ENCODE measurements around the gene PVALB. TPM values are rescaled to one million over a fixed set of nuclear protein-coding genes. Genes with fewer than 3 reads are reported as not detected.

Gene PVALB
- total RNA-seq, 1 experiment from 2014 or later = not detected

- no peak overlapping the region for H3K9ac ChIP-seq (ENCODE audit: low read length)
- intact Hi-C loops (cut with micrococcal nuclease) = loop anchor here (1.0 kb wide), 1 partner anchor 118 kb away; no protein-coding TSS in a partner anchor
- H2AFZ ChIP-seq (ENCODE audit: low read depth, low read length, poor library complexity, severe bottlenecking) = no peak overlapping the region
- no peak for ATAC-seq
- DNase-seq (ENCODE audit: low read depth, low spot score) = no peak
- TF ChIP-seq ZNF274 (IDR thresholded peaks at IDR 0.05; ENCODE audit: low read depth, low read length) = no peak
- no peak for TF ChIP-seq TCF7L2 (IDR thresholded peaks at IDR 0.05; ENCODE audit: borderline replicate concordance, extremely low read depth, insufficient read depth, insufficient read length)
- TF ChIP-seq, protein P1, sequence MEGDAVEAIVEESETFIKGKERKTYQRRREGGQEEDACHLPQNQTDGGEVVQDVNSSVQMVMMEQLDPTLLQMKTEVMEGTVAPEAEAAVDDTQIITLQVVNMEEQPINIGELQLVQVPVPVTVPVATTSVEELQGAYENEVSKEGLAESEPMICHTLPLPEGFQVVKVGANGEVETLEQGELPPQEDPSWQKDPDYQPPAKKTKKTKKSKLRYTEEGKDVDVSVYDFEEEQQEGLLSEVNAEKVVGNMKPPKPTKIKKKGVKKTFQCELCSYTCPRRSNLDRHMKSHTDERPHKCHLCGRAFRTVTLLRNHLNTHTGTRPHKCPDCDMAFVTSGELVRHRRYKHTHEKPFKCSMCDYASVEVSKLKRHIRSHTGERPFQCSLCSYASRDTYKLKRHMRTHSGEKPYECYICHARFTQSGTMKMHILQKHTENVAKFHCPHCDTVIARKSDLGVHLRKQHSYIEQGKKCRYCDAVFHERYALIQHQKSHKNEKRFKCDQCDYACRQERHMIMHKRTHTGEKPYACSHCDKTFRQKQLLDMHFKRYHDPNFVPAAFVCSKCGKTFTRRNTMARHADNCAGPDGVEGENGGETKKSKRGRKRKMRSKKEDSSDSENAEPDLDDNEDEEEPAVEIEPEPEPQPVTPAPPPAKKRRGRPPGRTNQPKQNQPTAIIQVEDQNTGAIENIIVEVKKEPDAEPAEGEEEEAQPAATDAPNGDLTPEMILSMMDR (IDR thresholded peaks at IDR 0.05 in 2 of 3, conservative IDR thresholded peaks at IDR 0.05 in 1 of 3; ENCODE audit: borderline replicate concordance in 1 of 3, insufficient read depth in 1 of 3, low read depth in 2 of 3, low read length in 2 of 3) = no peak
- TF ChIP-seq EZH2phosphoT487 (IDR thresholded peaks at IDR 0.05; ENCODE audit: borderline replicate concordance) = no peak
- no peak for TF ChIP-seq MAX (IDR thresholded peaks at IDR 0.05)
- TF ChIP-seq POLR2AphosphoS5 (IDR thresholded peaks at IDR 0.05; ENCODE audit: low read depth, low read length) = no peak
- ChIA-PET RAD21 (ENCODE audit: low non-redundant PET in 1 of 2, low total read pairs in 2 of 2, uncharacterized antibody in 2 of 2, unreplicated experiment in 2 of 2) (no interaction called here), POLR2A (no interaction called here), CTCF (interaction anchor here (1.1 kb wide), 1 partner anchor 12 kb away, joined by 3 read pairs; no protein-coding TSS in a partner anchor)
- H3K4me1 ChIP-seq (ENCODE audit: control insufficient read depth in 1 of 2, insufficient read depth in 2 of 2, low read length in 2 of 2) = peaks cover 0 to 12% of the 10 kb centered on the region in 2 experiments; a peak in 1 of 4 replicates
- H3K9me3 ChIP-seq (ENCODE audit: control insufficient read depth in 1 of 2, insufficient read depth in 1 of 2, low read depth in 1 of 2, low read length in 2 of 2) = no peaks in the 10 kb centered on the region
- no peaks in the 10 kb centered on the region for H3K27me3 ChIP-seq (ENCODE audit: insufficient read depth, low read length)
- no peaks in the 10 kb centered on the region for H3K36me3 ChIP-seq (ENCODE audit: control insufficient read depth in 1 of 2, insufficient read depth in 2 of 2, low read length in 2 of 2)
- H3K4me3 ChIP-seq (replicated peaks in 1 of 2; ENCODE audit: low read depth in 1 of 2, low read length in 2 of 2) = no peak overlapping the region
- no peaks in the 10 kb centered on the region for H3K9me2 ChIP-seq (ENCODE audit: insufficient read depth)
- H3K27ac ChIP-seq (ENCODE audit: low read depth, low read length) = no peak overlapping the region
- no TSS peak for BruUV-seq (replicated peaks)
- no peaks in the 10 kb centered on the region for H3K79me2 ChIP-seq (ENCODE audit: insufficient read depth, low read length)
- no peaks in the 10 kb centered on the region for H4K20me1 ChIP-seq (ENCODE audit: insufficient read depth)
- H3K4me2 ChIP-seq (ENCODE audit: low read length) = no peak overlapping the region
Measured at GRCh38 chr22:36860017-36860416, 43.2 kb upstream of the PVALB start.

All from HCT116 (cell line).